GM10847 (cell line): ENCODE results near the gene CERT1.

ENCODE experiments used
- POLR2A ChIP-seq: IDR thresholded peaks from 2 replicates; pipeline ENCODE4 v1.6.1; 2011; ENCODE audit not compliant: insufficient read length; ENCODE audit errors: extremely low read depth

The CERT1 gene

GRCh38 chr5:75524591-75524990, 13.2 kb upstream of the CERT1 start:
- no peak for TF ChIP-seq POLR2A

GRCh38 chr5:75524071-75524470, 12.6 kb upstream of the CERT1 start:
- TF ChIP-seq POLR2A, result no peak

- no peak for TF ChIP-seq POLR2A
These were observed 11.8 kb upstream of the CERT1 start for GRCh38 chr5:75523275-75523674.

GRCh38 chr5:75522542-75522941, 11.1 kb upstream of the CERT1 start:
- no peak for TF ChIP-seq POLR2A

- no peak for TF ChIP-seq POLR2A
These were observed 10.6 kb upstream of the CERT1 start for GRCh38 chr5:75522025-75522424.

GRCh38 chr5:75521195-75521594, 9.8 kb upstream of the CERT1 start:
- TF ChIP-seq POLR2A, result no peak

- TF ChIP-seq POLR2A, result no peak
These were observed 8.3 kb upstream of the CERT1 start for GRCh38 chr5:75519761-75520160.

GRCh38 chr5:75514323-75514722, 2.9 kb upstream of the CERT1 start:
- TF ChIP-seq POLR2A, result no peak

GRCh38 chr5:75513841-75514240, 2.4 kb upstream of the CERT1 start:
- TF ChIP-seq POLR2A, result no peak

- no peak for TF ChIP-seq POLR2A
These were observed 1.1 kb upstream of the CERT1 start for GRCh38 chr5:75512383-75513074.

GRCh38 chr5:75510836-75511434, 494 bp downstream of the CERT1 start:
- TF ChIP-seq POLR2A, result no peak

GRCh38 chr5:75510417-75510835, 1.0 kb downstream of the CERT1 start:
- TF ChIP-seq POLR2A, result no peak

GRCh38 chr5:75509956-75510355, 1.5 kb downstream of the CERT1 start:
- no peak for TF ChIP-seq POLR2A

GRCh38 chr5:75509546-75509945, 1.9 kb downstream of the CERT1 start:
- no peak for TF ChIP-seq POLR2A

GRCh38 chr5:75507841-75508240, 3.6 kb downstream of the CERT1 start:
- no peak for TF ChIP-seq POLR2A

GRCh38 chr5:75498208-75498777, 13.1 kb downstream of the CERT1 start:
- TF ChIP-seq POLR2A, result no peak

GRCh38 chr5:75496026-75496425, 15.4 kb downstream of the CERT1 start:
- TF ChIP-seq POLR2A, result no peak
